Activated CD4-positive, alpha-beta T cell treated with anti-CD3 and anti-CD28 coated beads, Interleukin-10, Interleukin-2, amounts not matched to agents 100 ng/mL and 50 ng/mL, durations not matched to agents 16 hours and 8 hours (primary cell): ENCODE measurements around the gene SPRYD3.
"Not testable (repeated sequence)": the region's sequence is repeated elsewhere in the genome, so short reads cannot be mapped to it uniquely, and the experiment has no call there.

Source experiments
- DNase-seq: peaks from one replicate; pipeline ENCODE4 v3.0.0-alpha.2; 2020

SPRYD3 gene, protein sequence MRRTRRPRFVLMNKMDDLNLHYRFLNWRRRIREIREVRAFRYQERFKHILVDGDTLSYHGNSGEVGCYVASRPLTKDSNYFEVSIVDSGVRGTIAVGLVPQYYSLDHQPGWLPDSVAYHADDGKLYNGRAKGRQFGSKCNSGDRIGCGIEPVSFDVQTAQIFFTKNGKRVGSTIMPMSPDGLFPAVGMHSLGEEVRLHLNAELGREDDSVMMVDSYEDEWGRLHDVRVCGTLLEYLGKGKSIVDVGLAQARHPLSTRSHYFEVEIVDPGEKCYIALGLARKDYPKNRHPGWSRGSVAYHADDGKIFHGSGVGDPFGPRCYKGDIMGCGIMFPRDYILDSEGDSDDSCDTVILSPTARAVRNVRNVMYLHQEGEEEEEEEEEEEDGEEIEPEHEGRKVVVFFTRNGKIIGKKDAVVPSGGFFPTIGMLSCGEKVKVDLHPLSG

DNA sequence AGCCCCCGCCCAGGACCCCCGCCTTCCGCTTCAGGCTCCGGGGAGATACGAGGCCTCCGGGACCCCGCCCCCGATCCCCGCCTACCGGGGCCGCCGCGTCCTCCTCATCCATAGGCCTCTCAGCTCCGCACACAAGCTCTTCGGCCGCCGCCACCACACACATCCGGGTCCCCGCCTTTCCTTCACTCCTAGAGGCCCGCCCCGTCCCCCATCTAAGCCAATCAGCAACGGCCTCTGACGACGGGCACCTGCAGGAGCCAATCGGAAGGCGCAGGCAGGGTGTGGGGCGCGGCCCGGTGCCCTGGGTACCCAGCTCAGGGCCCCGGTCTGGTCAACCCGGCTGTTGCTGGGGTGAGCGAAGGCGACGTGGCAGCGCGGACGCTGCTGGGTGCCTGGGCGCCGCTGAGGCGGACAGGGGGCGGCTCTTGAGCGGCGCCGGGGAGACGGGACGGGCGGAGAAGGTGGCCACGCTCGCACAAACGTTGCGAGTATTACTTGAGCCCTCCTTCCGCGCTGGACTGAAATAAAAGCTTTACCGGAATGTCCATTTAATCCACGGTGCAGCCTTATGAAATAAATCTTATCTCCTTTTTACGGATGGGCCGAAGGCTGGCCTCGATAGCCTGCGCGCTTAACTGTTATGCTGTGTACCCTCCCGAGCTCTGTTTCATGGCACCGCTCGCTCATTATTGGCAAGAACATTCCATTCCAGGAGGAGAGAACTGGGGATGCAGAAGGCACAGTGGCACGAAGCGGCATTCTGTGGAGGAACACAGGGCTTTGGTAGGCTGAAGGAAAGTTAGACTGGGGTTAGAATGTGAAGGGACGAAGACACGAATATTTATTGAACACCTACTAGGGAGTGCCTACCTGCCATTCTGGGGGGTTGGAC is at the start of gene SPRYD3:
Gene SPRYD3 (minus strand): TSS at position 165 of the 892 bp plus-strand sequence. CDS start 57 bp downstream, at position 108.
- peak; percentile 97 for DNase-seq

DNA sequence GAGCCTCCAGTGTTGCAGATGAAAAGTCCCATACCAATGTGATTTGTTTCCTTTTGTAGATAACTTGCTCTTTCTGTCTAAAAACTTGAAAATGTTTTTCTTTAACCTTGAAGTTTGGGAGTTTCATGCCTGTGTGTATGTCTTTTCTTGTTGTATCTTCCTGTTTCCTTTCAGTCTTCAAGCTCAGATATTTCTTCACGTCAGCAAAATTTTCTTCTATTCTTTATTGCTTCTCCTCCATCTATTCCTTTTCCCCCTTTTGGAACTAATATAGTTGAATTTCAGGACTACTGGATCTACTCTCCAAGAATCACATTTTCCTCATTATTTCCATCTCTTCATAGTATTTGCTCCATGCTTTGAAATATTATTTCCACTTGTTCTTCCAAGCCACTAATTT is 48.0 kb upstream of the SPRYD3 start:
- DNase-seq, result no peak

DNA sequence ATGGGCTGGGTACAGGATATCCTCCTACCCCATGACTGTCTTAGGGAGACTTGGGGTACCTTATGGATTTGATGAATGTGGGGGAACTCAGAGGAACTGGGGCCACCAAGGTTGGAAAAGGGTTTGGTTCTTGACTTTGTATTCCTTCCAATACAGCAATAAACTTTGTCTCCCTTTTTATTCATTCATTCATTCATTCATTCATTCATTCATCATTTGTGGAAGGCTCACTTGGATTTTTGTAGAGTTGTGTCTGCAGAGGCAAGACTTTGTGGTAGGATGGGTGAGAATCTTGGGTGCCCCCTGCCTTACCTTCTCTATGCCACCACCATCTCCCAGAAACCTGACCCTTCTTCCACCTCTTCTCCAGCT is 45.1 kb upstream of the SPRYD3 start:
- no peak for DNase-seq

DNA sequence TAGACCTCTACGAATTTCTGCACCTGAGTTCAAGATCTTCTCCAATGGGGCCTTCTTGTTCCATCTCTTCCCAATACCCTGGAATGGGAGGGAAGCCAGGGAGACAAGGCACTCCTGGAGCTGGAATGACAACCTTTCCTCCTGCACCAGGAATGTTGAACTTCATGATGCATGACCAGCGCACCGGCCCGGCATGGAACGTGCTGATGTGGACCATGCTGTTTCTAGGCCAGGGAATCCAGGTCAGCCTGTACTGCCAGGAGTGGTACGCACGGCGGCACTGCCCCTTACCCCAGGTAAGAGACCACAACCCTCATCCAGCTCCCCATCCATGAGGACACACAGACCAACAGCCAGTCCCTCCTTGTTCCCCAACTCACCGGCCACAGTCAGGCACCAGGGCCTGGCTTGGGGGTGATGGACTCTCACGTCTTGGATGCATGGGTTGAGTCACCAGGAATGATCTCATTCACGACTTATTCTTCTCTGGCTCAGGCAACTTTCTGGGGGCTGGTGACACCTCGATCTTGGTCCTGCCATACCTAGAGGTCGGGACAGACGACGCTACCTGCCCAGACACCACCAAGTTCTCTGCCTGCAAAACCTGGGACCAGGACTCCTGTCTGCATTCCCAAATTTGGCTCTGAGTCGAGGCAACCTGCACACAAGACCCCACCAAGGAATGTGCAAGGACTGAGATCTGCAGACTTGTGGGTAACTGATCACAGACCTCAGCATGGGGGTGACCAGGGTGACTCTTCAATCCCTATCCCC is 44.6 kb upstream of the SPRYD3 start:
- DNase-seq, result no peak

DNA sequence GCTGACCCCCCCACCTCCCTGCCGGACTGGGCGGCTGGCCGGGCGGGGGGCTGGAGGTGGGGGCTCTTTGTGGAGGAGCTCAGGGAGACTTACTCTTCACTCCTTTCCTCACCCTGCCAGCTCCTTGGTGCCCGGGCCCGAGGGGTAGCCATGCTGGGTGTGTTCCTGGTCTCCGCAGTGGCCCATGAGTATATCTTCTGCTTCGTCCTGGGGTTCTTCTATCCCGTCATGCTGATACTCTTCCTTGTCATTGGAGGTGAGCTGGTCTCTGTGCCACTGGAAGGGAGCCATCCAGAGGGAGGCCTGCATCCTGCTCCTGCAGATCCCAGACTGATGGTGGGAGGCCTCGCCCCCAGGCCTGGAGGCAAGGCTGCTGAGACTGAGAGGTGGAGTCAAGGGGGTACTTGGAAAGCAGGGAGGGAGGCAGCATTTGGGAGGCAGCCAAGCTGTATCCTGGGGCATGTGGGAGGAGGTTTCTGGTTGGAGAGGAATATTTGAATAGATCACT is 43.8 kb upstream of the SPRYD3 start:
- DNase-seq, result no peak

DNA sequence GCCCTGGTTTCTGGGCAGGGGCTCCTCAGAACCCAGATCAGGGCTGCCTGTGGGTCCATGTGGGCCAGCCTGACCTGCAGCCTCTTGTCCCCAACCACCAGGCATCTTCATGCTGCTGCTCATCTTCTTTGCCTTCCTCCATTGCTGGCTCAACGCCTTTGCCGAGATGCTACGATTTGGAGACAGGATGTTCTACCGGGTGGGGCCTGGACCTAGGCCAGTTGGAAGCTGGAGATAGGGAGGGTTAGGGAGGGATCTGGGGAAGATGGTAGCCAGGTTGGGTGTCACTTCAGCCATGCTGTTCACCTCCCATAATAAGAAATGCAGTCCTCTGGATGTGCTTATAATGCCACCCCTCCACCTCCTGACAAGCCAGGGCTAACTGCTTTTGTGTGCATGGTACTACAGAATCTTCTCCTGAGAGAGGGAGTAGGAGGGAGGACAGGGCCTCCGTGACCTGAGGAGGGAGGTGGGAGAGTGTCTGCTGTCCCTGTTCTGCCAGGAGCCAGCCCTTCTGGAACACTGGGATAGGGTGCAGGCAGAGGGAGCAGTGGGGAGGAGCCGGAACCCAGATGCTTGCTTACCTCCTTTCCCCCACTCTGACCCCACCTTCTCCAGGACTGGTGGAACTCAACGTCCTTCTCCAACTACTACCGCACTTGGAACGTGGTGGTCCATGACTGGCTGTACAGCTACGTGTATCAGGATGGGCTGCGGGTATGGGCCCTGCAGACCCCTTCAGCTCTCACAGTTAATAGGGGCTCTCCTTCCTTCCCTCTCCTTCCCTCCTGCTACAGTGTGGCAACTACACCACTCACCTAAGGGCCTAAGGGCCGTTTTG is 41.7 kb upstream of the SPRYD3 start:
- no peak for DNase-seq

DNA sequence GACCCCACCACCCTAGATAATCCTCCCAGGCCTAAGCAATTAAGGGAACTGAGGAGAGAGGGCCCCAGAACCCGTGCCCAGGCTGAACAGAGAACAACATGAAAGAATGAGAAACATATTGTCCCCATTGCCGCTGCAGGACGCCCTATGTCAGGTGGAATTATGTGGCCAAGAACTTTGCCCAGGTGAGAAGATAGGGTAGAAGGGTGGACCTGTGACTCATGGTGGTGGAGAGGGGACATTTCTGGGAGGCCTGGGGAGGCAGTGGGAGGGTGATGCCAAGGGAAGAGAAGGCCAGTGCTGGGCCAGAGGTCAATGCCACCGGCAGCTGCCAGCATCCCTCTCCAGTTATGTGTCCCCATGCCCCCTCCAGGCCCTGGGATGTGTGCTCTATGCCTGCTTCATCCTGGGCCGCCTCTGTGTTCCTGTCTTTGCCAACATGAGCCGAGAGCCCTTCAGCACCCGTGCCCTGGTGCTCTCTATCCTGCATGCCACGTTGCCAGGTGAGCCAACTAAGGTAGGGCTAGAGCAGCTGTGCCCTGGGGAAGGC is 39.6 kb upstream of the SPRYD3 start:
- DNase-seq, result no peak

DNA sequence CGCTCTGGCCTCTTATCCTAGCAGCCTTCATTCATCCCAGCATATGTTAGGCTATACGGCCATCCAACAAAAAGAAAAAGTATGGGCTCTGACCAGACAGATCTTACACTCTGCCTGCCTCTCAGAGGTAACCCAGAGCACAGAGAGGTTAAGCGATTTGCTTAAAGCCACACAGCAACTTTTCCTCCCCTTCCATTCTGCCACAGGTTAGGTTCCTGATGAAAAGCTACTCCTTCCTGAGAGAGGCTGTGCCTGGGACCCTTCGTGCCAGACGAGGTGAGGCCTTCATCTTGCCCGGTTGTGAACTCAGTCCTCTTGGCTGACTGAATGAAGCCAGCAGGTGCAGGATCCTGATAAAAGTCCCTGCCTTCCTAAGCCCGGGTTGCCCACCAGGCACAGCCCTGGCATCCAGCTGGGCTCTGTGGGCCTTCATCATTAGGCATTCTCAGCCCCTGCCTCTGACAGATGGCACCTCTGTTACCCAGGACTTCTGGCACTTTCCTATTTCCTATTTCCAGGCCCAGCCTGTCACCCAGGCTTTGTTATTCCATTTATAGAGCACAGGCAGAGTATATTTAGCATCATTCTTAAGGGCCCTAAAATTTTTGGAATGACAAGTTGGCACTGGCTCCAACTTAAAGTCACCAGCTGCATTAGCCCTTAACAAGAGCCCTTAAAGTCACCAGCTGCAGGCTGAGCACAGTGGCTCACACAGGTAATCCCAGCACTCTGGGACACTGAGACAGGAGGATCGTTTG is 36.9 kb upstream of the SPRYD3 start:
- no peak for DNase-seq

DNA sequence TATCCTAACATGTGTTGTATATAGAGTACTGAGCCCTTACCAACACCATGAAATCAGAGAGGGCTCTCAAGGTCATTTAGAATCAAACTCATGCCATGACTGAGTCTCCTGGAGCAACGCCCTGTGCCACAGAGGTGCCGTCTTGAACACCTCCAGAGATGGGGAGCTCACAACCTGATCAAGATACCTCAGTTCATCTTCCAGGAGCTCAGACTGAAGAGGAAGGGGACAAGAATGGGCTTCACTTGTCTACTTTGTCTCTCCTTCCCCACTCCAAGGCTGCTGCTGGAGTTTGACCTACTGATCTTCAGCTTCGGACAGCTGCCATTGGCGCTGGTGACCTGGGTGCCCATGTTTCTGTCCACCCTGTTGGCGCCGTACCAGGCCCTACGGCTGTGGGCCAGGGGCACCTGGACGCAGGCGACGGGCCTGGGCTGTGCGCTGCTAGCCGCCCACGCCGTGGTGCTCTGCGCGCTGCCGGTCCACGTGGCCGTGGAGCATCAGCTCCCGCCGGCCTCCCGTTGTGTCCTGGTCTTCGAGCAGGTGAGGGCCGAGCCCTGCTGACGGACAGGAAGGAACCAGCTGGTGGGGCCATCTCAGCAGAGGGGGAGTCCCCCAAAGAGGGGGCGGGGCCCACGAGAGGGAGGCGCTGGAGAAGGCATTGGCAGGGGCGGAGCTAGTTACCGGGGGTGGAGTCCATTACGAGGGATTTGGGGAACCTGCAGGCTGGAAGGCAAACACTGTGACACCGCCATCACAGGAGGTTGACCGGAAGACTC is 36.1 kb upstream of the SPRYD3 start:
- DNase-seq, result no peak

DNA sequence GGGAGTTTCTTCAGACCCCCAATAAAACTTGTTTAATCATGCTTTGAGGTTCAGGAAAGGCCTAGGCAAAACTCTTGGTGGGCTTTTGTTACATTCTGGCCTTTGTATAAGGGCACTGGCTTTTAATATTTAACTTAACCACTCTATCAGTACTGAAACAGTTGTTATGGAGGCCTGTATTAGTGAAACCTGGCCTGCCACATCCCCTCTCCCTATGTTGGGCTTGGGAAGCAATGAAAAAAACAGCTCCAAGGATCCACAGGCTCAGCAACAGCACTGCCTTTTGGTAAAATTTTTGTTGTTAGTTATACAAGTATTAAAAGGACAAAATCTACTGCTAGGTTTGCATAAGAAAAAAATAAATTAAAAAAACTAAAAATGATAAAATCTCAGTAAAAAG is 34.8 kb upstream of the SPRYD3 start:
- no peak for DNase-seq

DNA sequence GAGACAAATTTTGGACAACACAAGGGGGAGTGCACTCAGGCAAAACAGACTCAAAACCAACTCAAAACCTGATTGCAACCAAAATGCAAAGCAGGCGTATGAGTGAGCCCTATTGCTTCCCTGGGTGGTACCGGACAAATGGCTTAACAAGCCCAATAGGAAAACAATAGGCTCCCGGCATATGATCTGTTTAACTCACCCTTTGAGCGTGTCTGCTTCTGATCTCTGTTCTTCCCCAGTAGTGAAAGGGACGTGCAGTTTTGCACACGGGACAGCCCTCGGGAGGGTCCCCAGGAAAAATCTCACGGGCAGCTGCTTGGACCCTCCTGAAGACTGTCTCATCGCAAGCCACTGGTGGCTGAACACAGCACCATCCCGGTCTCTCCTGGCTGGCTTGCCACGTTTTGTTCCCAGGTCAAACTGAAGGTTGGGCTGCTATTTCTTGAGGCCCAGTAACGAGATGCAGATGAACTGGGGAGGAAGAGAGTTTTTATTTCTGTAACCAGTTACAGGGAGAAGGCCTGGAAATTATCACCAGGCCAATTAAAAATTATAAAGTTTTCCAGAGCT is 34.0 kb upstream of the SPRYD3 start:
- no peak for DNase-seq

DNA sequence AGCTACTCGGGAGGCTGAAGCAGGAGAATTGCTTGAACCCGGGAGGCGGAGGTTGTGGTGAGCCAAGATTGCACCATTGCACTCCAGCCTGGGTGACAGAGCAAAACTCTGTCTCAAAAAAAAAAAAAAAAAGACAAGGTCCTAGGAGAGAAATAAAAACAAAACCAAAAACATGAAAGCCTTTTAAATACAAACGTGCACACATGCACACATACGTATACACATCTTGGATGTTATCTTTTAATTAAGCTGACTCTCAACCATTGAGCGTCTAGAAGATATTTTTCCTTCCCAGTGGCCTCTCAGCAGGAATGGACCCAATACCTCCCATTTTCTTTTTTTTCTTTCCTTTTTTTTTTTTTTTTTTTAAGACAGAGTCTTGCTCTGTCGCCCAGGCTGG is 33.2 kb upstream of the SPRYD3 start:
- not testable (repeated sequence) for DNase-seq

DNA sequence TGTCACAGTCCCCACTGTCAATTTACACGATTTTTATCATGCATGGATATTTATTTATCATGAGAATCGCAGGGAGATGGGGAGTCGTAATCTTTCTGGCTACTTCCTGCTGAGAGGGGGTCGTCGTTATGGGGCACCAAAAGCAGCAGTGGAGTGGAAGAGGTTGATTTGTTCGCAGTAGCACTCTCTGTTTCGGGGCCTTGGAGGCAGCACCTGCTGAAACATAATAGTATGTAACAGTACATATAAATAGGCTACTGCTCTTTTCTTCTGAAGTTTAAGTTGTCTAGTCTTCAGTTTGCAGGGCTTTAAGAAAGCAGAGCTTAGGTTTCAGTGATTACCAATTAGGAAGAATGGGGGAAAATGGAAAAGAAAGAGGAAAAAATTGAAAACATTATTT is 27.9 kb upstream of the SPRYD3 start:
- no peak for DNase-seq

DNA sequence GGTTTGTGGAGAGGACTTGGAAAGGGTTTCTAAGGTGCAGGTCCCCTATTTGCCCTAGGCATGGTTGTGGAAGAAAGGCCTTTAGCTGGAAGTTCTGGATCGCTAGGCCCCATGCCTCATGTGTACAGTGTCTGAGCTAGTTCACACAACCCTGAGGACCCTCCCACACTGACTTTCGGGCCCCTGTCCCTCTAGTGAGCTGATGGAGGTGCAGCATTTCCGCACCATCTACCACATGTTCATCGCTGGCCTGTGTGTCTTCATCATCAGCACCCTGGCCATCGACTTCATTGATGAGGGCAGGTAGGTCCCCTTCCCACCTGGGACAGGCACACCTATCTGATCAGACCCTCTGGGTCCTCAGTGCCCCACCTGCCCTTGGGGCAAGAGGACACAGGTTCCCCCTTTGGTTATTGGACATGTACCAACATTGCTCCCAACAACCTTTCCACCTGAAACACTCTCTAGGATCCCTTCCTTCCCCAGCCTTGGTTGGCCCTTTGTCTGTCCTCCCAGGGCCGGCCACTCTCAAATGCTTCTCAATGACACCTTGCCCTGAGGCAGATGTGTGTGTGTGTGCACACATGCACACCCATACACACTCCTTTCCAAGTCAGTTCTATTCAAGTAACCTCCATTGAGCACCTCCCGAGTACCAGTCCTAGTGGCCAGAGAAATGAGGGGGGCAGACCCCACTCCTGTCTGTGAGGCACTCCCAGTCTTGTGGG is 26.7 kb upstream of the SPRYD3 start:
- no peak for DNase-seq

DNA sequence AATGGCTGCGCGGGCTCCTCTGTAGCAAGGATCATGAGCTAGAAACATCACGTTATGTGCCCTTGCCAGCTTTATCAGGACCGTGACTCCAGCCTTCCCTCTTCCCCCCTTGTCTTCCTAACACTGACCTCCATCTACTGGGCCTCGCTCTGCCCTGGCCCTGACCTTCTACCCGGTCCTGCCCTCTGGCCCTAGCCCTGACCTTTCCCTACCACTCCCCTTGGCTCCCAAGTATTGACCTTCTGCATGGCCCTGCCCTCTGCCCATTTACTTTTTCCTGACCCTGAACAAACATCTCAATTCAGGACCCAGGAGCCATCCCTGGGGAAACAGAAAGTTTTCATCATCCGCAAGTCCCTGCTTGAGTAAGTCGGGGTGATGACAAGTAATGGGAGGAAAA is 26.1 kb upstream of the SPRYD3 start:
- DNase-seq, result no peak

DNA sequence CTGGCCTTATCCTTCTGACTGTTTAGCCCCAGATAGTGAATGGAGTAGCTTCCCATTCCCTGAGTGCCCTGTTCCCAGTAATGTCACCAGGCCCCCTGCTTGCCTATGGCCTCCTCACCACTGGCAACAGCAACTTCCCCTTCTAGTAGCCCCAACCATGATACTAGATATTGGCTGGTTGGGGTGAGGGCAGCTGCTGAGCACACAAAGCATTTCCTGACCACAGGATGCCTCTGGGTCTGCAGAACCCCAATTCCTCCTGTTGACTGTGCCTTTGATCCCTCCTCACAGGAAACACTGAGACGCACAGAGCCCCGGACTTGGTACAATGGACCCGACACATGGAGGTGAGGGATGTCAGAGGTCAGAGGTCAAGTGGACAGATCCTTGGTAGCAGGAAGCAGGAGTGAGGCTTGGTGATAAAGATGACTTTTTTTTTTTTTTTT is 24.7 kb upstream of the SPRYD3 start:
- peak; percentile 21 for DNase-seq

DNA sequence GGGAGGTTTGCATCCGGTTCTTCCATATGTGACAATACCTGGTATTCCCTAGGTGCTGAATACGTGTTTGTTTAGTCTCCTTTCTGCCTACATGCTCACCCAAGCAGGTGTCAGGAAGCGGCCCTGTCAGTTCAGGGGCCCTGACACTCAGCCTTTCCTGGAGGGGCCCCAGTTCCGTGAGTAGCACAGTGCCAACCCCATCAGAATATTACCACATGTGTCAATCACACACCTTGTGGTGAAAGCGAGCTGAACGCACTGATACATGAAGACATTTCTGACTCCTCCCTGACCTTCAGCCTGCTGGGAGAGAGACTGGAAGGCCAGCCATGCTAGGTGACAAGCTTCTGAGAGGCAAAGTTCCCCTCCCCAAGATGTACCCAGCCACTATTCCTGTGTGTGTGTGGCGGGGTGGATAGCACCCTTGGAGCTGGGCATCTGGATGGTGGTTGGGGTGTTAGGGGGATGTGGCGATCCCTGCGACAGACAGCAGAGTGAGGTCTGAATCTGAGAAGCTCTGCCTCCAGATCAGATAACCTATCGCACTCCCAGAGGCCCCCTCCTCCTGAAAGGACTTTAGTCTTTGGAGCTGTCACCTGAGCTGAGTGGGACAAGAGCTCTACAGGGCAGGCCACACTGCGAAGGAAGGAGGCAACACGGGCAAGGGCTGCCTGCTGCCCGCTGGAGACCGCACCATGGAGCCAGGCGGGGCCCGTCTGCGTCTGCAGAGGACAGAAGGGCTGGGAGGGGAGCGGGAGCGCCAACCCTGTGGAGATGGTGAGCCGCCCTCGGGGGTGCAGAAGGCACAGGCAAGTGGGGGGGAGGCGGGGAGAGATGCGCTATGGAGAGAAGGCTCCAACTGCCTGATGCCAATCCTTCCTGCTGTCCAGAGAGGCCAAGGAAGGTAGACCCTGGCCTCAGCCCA is 24.0 kb upstream of the SPRYD3 start, which contains the start of gene SOAT2:
Gene SOAT2 (plus strand): TSS at position 604 of the 925 bp plus-strand sequence. CDS start 92 bp downstream, at position 696.
- peak; percentile 66 for DNase-seq
